ENCODE measurements around the gene CERS6. TPM values are rescaled to one million over a fixed set of nuclear protein-coding genes. Genes with fewer than 3 reads are reported as not detected.

CERS6 gene
- total RNA-seq, 4 donors from 2014 or later = 45.0 to 61.2 (median 56.4) TPM

DNA sequence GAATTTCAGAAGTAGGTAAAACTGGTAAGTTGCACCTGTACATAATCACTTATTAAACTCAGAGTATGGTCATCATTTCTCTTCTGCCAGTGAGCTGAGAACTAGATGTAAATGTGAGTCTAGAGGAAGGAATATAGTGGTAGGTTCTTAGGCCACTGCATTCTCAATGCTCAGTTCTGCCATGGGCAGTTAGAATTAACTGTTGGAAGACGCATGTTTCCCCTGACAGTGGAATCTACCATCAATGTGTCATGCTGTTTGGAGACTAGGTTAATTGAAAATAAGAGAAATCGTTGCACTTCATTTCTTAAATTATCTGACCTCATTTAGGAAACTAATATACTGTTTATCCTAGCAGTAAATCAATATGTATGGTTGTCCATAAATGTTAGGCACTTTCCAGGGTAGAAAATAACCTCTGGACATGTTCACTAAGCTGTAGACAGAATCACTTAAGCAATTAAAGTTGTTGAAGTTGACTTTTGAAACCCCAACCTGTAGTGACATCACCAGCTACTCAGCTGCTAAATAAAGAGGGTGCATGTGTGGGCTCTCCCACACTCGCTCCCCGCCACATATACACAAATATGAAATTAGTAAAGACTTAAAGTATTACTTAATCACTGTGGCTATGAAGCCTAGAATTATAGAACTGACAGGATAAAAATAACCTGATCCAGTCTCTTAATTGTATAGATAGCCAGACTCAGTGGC, 254.8 kb downstream of the CERS6 start:
- 81 to 83% methylated on average over 3 to 4 of the region's 4 CpGs for WGBS, 2 donors (ENCODE audit: low coverage in 1 of 2)
- Histone ChIP-seq H3K9me3 (no peaks in the 10 kb centered on the region), H3K36me3 (no peaks in the 10 kb centered on the region), H3K27ac (no peak overlapping the region), H3K4me1 (peaks cover 0 to 19% (median 0%) of the 10 kb centered on the region in 3 donors), H3K4me3 (no peak overlapping the region), H3K27me3 (no peaks in the 10 kb centered on the region)
- TF ChIP-seq EP300 (IDR thresholded peaks at IDR 0.05) (no peak), POLR2A (IDR thresholded peaks at IDR 0.05) (no peak), POLR2AphosphoS5 (IDR thresholded peaks at IDR 0.05) (no peak)
- TF ChIP-seq, protein P1, sequence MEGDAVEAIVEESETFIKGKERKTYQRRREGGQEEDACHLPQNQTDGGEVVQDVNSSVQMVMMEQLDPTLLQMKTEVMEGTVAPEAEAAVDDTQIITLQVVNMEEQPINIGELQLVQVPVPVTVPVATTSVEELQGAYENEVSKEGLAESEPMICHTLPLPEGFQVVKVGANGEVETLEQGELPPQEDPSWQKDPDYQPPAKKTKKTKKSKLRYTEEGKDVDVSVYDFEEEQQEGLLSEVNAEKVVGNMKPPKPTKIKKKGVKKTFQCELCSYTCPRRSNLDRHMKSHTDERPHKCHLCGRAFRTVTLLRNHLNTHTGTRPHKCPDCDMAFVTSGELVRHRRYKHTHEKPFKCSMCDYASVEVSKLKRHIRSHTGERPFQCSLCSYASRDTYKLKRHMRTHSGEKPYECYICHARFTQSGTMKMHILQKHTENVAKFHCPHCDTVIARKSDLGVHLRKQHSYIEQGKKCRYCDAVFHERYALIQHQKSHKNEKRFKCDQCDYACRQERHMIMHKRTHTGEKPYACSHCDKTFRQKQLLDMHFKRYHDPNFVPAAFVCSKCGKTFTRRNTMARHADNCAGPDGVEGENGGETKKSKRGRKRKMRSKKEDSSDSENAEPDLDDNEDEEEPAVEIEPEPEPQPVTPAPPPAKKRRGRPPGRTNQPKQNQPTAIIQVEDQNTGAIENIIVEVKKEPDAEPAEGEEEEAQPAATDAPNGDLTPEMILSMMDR (IDR thresholded peaks at IDR 0.05) = no peak
- no peak for ATAC-seq

DNA sequence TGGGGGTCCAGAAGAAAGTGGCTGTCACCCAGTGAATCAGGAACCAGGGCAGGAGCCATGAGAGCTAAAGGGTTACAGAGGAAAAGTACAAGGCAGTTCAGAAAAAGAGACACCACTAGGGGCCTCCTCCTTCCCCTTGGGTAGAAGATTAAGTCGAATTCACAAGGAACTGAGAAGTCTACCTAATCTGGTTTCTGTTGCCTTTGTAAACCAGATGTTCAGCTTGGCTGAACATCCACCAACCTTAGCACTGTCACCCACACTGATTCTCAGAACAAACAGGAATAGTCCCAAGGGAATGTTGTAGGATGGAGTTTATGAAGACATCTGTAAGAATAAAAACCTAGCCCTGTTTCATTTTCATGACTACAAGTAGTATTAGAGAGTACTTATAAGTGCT, 256.0 kb downstream of the CERS6 start:
- no peak for ATAC-seq
- H3K36me3 ChIP-seq = no peaks in the 10 kb centered on the region
- H3K27me3 ChIP-seq = no peaks in the 10 kb centered on the region
- no peaks in the 10 kb centered on the region for H3K9me3 ChIP-seq
- 63% methylated on average over 1 of the region's 1 CpG; no CpG with 5 or more reads in 1 of the 2 donors for WGBS, 2 donors (ENCODE audit: low coverage in 1 of 2)
- no peak overlapping the region for H3K27ac ChIP-seq
- no peak overlapping the region for H3K4me3 ChIP-seq
- TF ChIP-seq, protein P1 (IDR thresholded peaks at IDR 0.05) = no peak
- TF ChIP-seq POLR2A (IDR thresholded peaks at IDR 0.05) (no peak), POLR2AphosphoS5 (IDR thresholded peaks at IDR 0.05) (no peak), EP300 (IDR thresholded peaks at IDR 0.05) (no peak)
- H3K4me1 ChIP-seq = peaks cover 0 to 10% (median 0%) of the 10 kb centered on the region in 3 donors

DNA sequence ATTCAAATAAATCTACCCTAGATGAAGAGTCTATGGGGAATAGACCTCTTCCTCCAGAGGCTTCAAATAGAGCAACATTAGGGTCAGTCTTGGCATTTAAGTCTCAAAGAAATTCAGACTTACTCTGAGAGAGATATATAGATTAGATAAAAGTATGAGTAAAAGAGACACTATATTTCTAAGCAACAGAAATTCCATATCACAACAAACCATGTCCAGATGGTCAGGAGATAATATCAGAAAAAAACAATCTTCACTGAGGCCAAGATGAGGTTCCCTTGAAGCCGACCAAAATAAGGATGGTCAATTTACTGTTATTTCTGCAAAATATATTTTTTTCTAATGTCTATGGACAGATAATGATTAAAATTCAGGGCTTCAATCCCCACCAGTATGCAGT, 257.3 kb downstream of the CERS6 start:
- Histone ChIP-seq H3K27me3 (no peaks in the 10 kb centered on the region), H3K9me3 (no peaks in the 10 kb centered on the region), H3K27ac (no peak overlapping the region), H3K4me1 (peaks cover 0 to 2% (median 0%) of the 10 kb centered on the region in 3 donors), H3K36me3 (peaks cover 0 to 5% of the 10 kb centered on the region in 2 donors), H3K4me3 (no peak overlapping the region)
- ATAC-seq = no peak
- 79% methylated on average over 1 of the region's 1 CpG; no CpG with 5 or more reads in 1 of the 2 donors for WGBS, 2 donors (ENCODE audit: low coverage in 1 of 2)
- TF ChIP-seq EP300 (IDR thresholded peaks at IDR 0.05) (no peak), POLR2AphosphoS5 (IDR thresholded peaks at IDR 0.05) (no peak), POLR2A (IDR thresholded peaks at IDR 0.05) (no peak)
- TF ChIP-seq, protein P1 (IDR thresholded peaks at IDR 0.05) = no peak

DNA sequence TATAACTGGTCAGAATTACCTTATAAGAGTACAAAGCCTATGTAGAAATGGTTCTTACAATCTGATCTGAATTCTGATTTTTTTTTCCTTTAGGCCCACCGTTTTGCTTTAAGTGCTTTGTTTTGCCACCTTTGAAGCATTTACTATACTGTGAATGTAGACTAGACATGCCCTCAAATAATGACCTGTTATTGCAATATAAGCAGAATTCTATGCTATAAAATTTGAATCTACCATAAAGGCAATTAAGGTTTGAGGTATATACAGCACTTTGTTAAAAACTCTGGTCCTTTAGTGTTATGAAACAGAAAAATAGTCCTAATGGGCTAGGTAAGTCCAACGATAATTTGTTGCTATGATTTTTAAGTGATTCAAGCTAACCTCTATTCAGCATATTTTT, 259.8 kb downstream of the CERS6 start:
- Histone ChIP-seq H3K4me1 (no peaks in the 10 kb centered on the region), H3K36me3 (peaks cover 0 to 24% of the 10 kb centered on the region in 2 donors), H3K4me3 (no peak overlapping the region), H3K27me3 (no peaks in the 10 kb centered on the region), H3K9me3 (no peaks in the 10 kb centered on the region), H3K27ac (no peak overlapping the region)
- TF ChIP-seq, protein P1 (IDR thresholded peaks at IDR 0.05) = no peak
- TF ChIP-seq EP300 (IDR thresholded peaks at IDR 0.05) = no peak
- no peak for TF ChIP-seq POLR2AphosphoS5 (IDR thresholded peaks at IDR 0.05)
- no peak for TF ChIP-seq POLR2A (IDR thresholded peaks at IDR 0.05)
- no peak for ATAC-seq
- 76 to 85% methylated on average over 2 of the region's 2 CpGs for WGBS, 2 donors (ENCODE audit: low coverage in 1 of 2)

DNA sequence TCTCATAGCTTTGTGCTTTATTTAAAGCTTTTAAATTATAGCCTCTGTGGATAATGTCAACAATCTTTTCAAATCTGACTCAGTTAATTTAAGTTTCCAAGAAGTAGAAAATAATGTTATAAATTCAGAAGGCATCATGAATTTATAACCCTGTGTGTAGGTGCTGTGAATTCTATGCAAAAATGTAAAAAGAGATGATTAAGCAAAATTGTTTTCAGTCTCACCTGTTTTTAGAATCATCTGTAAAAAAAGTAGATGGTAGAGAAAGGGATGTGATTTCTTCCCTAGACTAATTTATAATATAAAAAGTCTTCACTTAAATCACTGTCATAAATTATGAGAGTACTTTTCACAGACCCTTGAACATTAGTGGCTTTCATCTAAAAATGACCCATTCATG, 260.8 kb downstream of the CERS6 start:
- Histone ChIP-seq H3K27me3 (no peaks in the 10 kb centered on the region), H3K36me3 (peaks cover 0 to 28% of the 10 kb centered on the region in 2 donors), H3K4me3 (no peak overlapping the region), H3K9me3 (no peaks in the 10 kb centered on the region), H3K4me1 (peaks cover 0 to 2% (median 0%) of the 10 kb centered on the region in 3 donors), H3K27ac (no peak overlapping the region)
- TF ChIP-seq POLR2AphosphoS5 (IDR thresholded peaks at IDR 0.05) (no peak), POLR2A (IDR thresholded peaks at IDR 0.05) (no peak), EP300 (IDR thresholded peaks at IDR 0.05) (no peak)
- TF ChIP-seq, protein P1 (IDR thresholded peaks at IDR 0.05) = no peak
- ATAC-seq = no peak
